Osteoblast (primary cell): ENCODE measurements around the gene HSBP1L1. TPM values are rescaled to one million over a fixed set of nuclear protein-coding genes. Genes with fewer than 3 reads are reported as not detected.
A peak's percentile ranks its signal among the peaks of the same experiment; 100 is the strongest.

Experiments
- DNase-seq: peaks from one replicate; pipeline ENCODE4 v3.0.0; 2011; ENCODE audit warnings: low spot score, mixed read lengths; ENCODE audit not compliant: insufficient read length; ENCODE audit errors: missing footprints
- H2AFZ ChIP-seq: 2 replicates; pipeline ENCODE4 v1.6.0; 2011; ENCODE audit warnings: mild to moderate bottlenecking, low read length
- H3K27ac ChIP-seq: 2 replicates; pipeline ENCODE4 v1.5.1; 2011; ENCODE audit warnings: mild to moderate bottlenecking, low read depth, low read length, moderate library complexity
- H3K27me3 ChIP-seq: 2 replicates; pipeline ENCODE4 v1.6.0; 2012; ENCODE audit warnings: mild to moderate bottlenecking, control low read depth, inconsistent platforms, low read length, moderate library complexity; ENCODE audit not compliant: insufficient read depth
- H3K36me3 ChIP-seq: 2 replicates; pipeline ENCODE4 v1.5.1; 2011; ENCODE audit warnings: mild to moderate bottlenecking, low read length, control low read depth, moderate library complexity; ENCODE audit not compliant: insufficient read depth
- H3K4me1 ChIP-seq: 2 replicates; pipeline ENCODE4 v1.5.1; 2011; ENCODE audit warnings: mild to moderate bottlenecking, low read length, control low read depth, moderate library complexity; ENCODE audit not compliant: insufficient read depth
- H3K4me2 ChIP-seq: 2 replicates; pipeline ENCODE4 v1.6.0; 2011; ENCODE audit warnings: mild to moderate bottlenecking, low read length; ENCODE audit not compliant: insufficient read depth
- H3K4me3 ChIP-seq: fragments of 200-600 bp; sonication (generic); 3 replicates; pipeline ENCODE4 v1.5.1; 2012; ENCODE audit warnings: mild to moderate bottlenecking, low read length, inconsistent platforms; ENCODE audit not compliant: insufficient read depth
- H3K79me2 ChIP-seq: 2 replicates; pipeline ENCODE4 v1.6.0; 2012; ENCODE audit warnings: mild to moderate bottlenecking, low read length, control low read depth, inconsistent platforms; ENCODE audit not compliant: insufficient read depth
- H3K9me3 ChIP-seq: 2 replicates; pipeline ENCODE4 v1.5.1; 2011; ENCODE audit warnings: low read depth, low read length, control low read depth
- H4K20me1 ChIP-seq: 2 replicates; pipeline ENCODE4 v1.6.0; 2012; ENCODE audit warnings: mild to moderate bottlenecking, low read length, control low read depth; ENCODE audit not compliant: insufficient read depth
- total RNA-seq: library from RNA; depleted of rRNA; stranded (reverse); fragments of >200 nt; gene quantifications from 2 replicates; pipeline ENCODE4 v1.2.3, GENCODE V29; 2012
- TF ChIP-seq, protein P1 (sequence below): IDR thresholded peaks from 2 replicates; pipeline ENCODE4 v1.5.1; 2011; ENCODE audit warnings: mild to moderate bottlenecking, low read depth, low read length, moderate library complexity; ENCODE audit errors: extremely low read depth

Gene HSBP1L1
- total RNA-seq, 1 donor, result 9.4 TPM

- H4K20me1 ChIP-seq, result no peaks in the 10 kb centered on the region
- H3K4me2 ChIP-seq, result no peak overlapping the region
- H3K4me3 ChIP-seq, result no peak overlapping the region
- H3K27ac ChIP-seq, result no peak overlapping the region
- H3K79me2 ChIP-seq, result peaks cover 12% of the 10 kb centered on the region
- no peak overlapping the region for H2AFZ ChIP-seq
- TF ChIP-seq, protein P1, sequence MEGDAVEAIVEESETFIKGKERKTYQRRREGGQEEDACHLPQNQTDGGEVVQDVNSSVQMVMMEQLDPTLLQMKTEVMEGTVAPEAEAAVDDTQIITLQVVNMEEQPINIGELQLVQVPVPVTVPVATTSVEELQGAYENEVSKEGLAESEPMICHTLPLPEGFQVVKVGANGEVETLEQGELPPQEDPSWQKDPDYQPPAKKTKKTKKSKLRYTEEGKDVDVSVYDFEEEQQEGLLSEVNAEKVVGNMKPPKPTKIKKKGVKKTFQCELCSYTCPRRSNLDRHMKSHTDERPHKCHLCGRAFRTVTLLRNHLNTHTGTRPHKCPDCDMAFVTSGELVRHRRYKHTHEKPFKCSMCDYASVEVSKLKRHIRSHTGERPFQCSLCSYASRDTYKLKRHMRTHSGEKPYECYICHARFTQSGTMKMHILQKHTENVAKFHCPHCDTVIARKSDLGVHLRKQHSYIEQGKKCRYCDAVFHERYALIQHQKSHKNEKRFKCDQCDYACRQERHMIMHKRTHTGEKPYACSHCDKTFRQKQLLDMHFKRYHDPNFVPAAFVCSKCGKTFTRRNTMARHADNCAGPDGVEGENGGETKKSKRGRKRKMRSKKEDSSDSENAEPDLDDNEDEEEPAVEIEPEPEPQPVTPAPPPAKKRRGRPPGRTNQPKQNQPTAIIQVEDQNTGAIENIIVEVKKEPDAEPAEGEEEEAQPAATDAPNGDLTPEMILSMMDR, result no peak
- H3K9me3 ChIP-seq, result no peaks in the 10 kb centered on the region
- H3K27me3 ChIP-seq, result no peaks in the 10 kb centered on the region
- peaks cover 44% of the 10 kb centered on the region for H3K4me1 ChIP-seq
- DNase-seq, result no peak
- H3K36me3 ChIP-seq, result no peaks in the 10 kb centered on the region
These were observed 3.4 kb upstream of the HSBP1L1 start for GRCh38 chr18:79960921-79961526.

GRCh38 chr18:79961527-79962291, 2.7 kb upstream of the HSBP1L1 start:
- no peaks in the 10 kb centered on the region for H4K20me1 ChIP-seq
- peak overlapping the region; percentile 37 for H3K4me3 ChIP-seq
- H2AFZ ChIP-seq, result peak overlapping the region; percentile 62
- H3K9me3 ChIP-seq, result no peaks in the 10 kb centered on the region
- H3K79me2 ChIP-seq, result peaks cover 16% of the 10 kb centered on the region
- no peaks in the 10 kb centered on the region for H3K27me3 ChIP-seq
- TF ChIP-seq, protein P1, result no peak
- H3K27ac ChIP-seq, result peak overlapping the region; percentile 83
- no peaks in the 10 kb centered on the region for H3K36me3 ChIP-seq
- peak overlapping the region; percentile 56 for H3K4me2 ChIP-seq
- DNase-seq, result peak; percentile 94
- H3K4me1 ChIP-seq, result peaks cover 44% of the 10 kb centered on the region

- Histone ChIP-seq H3K4me2 (peak overlapping the region; percentile 56), H3K27ac (peak overlapping the region; percentile 83), H2AFZ (peak overlapping the region; percentile 62), H3K27me3 (no peaks in the 10 kb centered on the region), H3K4me3 (peak overlapping the region; percentile 37), H4K20me1 (no peaks in the 10 kb centered on the region), H3K4me1 (peaks cover 44% of the 10 kb centered on the region), H3K79me2 (peaks cover 16% of the 10 kb centered on the region), H3K36me3 (peaks cover 2% of the 10 kb centered on the region), H3K9me3 (no peaks in the 10 kb centered on the region)
- TF ChIP-seq, protein P1, result no peak
- DNase-seq, result peak; percentile 98
These were observed 2.1 kb upstream of the HSBP1L1 start for GRCh38 chr18:79962311-79962710.
